BJ (cell line): ENCODE data around the gene ZSWIM4. TPM values are rescaled to one million over a fixed set of nuclear protein-coding genes. Genes with fewer than 3 reads are reported as not detected.

Experiments
- CTCF ChIA-PET: fragments of 350-600 bp; formaldehyde crosslinking; extraction: SDS; loops from one replicate; lab custom pipeline; 2021; ENCODE audit warnings: antibody characterized with exemption, inconsistent platforms; lab: Yijun Ruan, JAX
- POLR2A ChIA-PET: fragments of 300-600 bp; sonication (Branson Sonifier 250); formaldehyde crosslinking; extraction: SDS; loops from one replicate; lab custom pipeline; 2021; ENCODE audit warnings: antibody characterized with exemption; lab: Charles Lee
- DNase-seq: peaks from one replicate; pipeline ENCODE4 v3.0.0-alpha.2; 2011; ENCODE audit warnings: low read depth
- H3K27me3 ChIP-seq: 2 replicates; pipeline ENCODE4 v1.6.0; 2011; ENCODE audit warnings: low read length; ENCODE audit not compliant: control insufficient read depth, insufficient read depth
- H3K36me3 ChIP-seq: 2 replicates; pipeline ENCODE4 v1.5.1; 2011; ENCODE audit warnings: low read length; ENCODE audit not compliant: control insufficient read depth, insufficient read depth
- H3K4me3 ChIP-seq: 2 replicates; pipeline ENCODE4 v1.5.1; 2011; ENCODE audit warnings: low read depth, mild to moderate bottlenecking, control low read depth, low read length
- polyA plus RNA-seq: library from polyadenylated mRNA; depleted of rRNA; stranded (reverse); fragments of >200 nt; gene quantifications from 2 replicates; pipeline ENCODE4 v1.2.3, GENCODE V29; 2011
- TF ChIP-seq, protein P1 (sequence below): IDR thresholded peaks from 2 replicates; pipeline ENCODE4 v1.5.1; 2011; ENCODE audit warnings: low read depth, mild to moderate bottlenecking, control low read depth, inconsistent platforms, low read length, moderate library complexity; ENCODE audit not compliant: insufficient read depth

ZSWIM4 gene
- polyA plus RNA-seq, 1 experiment: 5.7 TPM

DNA sequence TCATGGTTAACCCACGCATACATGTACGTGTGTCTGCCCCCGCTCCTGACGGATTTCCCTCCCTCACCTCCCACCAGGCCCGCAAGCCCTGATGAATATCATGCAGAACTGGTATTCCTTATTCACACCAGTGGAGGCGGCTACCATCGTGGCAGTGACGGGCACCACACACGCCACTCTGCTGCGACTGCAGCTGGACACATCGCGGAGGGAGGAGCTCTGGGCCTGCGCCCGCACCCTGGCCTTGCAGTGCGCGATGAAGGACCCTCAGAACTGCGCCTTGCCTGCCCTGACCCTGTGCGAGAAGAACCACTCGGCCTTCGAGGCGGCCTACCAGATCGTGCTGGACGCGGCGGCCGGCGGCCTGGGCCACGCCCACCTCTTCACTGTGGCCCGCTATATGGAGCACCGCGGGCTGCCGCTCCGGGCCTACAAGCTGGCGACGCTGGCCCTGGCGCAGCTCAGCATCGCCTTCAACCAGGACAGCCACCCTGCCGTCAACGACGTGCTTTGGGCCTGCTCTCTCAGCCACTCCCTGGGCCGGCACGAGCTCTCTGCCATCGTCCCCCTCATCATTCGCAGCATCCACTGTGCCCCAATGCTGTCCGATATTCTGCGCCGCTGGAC is 35.0 kb downstream of the ZSWIM4 start:
- TF ChIP-seq, protein P1, sequence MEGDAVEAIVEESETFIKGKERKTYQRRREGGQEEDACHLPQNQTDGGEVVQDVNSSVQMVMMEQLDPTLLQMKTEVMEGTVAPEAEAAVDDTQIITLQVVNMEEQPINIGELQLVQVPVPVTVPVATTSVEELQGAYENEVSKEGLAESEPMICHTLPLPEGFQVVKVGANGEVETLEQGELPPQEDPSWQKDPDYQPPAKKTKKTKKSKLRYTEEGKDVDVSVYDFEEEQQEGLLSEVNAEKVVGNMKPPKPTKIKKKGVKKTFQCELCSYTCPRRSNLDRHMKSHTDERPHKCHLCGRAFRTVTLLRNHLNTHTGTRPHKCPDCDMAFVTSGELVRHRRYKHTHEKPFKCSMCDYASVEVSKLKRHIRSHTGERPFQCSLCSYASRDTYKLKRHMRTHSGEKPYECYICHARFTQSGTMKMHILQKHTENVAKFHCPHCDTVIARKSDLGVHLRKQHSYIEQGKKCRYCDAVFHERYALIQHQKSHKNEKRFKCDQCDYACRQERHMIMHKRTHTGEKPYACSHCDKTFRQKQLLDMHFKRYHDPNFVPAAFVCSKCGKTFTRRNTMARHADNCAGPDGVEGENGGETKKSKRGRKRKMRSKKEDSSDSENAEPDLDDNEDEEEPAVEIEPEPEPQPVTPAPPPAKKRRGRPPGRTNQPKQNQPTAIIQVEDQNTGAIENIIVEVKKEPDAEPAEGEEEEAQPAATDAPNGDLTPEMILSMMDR: no peak
- Histone ChIP-seq H3K27me3 (no peaks in the 10 kb centered on the region), H3K36me3 (peaks cover 37% of the 10 kb centered on the region), H3K4me3 (no peak overlapping the region)
- ChIA-PET POLR2A (no interaction called here), CTCF (interaction anchor here (1.7 kb wide), 1 partner anchor 32 kb away, joined by 11 read pairs; no protein-coding TSS in a partner anchor)
- no peak for DNase-seq

DNA sequence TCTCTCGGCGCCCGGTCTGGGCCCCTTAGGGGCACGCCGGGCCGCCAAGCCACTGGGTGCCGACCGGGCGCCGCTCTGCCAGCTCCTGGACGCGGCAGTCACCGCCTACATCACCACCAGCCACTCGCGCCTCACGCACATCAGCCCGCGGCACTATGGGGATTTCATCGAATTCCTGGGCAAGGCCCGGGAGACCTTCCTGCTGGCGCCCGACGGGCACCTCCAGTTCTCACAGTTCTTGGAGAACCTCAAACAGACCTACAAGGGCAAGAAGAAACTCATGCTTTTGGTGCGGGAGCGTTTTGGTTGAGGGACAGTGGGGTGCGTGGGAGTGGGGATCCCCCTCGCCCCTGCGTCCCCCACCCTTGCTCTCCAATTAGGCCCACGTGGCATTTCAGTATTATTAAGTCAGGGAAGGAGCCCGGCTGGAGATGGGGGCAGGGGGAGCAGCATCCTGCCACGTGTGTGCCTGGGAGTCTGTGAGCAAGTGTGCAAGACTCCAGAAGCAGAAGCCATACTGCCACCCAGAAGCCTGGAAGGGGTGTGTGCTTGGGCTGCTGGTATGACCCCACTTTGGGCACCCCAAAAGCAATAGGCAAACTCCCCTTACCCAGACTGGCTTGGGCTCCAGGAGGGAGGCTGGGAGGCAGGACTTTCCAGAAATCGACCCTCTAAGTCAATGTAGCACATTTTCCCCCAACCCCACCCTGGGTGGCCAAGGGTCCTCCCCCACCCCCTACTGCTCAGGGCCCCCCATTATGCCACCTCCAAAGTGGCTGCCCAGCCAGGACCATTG is 35.7 kb downstream of the ZSWIM4 start:
- TF ChIP-seq, protein P1: no peak
- H3K4me3 ChIP-seq: no peak overlapping the region
- no peak for DNase-seq
- H3K27me3 ChIP-seq: no peaks in the 10 kb centered on the region
- peaks cover 36% of the 10 kb centered on the region for H3K36me3 ChIP-seq
- POLR2A ChIA-PET: no interaction called here
- CTCF ChIA-PET: no interaction called here

DNA sequence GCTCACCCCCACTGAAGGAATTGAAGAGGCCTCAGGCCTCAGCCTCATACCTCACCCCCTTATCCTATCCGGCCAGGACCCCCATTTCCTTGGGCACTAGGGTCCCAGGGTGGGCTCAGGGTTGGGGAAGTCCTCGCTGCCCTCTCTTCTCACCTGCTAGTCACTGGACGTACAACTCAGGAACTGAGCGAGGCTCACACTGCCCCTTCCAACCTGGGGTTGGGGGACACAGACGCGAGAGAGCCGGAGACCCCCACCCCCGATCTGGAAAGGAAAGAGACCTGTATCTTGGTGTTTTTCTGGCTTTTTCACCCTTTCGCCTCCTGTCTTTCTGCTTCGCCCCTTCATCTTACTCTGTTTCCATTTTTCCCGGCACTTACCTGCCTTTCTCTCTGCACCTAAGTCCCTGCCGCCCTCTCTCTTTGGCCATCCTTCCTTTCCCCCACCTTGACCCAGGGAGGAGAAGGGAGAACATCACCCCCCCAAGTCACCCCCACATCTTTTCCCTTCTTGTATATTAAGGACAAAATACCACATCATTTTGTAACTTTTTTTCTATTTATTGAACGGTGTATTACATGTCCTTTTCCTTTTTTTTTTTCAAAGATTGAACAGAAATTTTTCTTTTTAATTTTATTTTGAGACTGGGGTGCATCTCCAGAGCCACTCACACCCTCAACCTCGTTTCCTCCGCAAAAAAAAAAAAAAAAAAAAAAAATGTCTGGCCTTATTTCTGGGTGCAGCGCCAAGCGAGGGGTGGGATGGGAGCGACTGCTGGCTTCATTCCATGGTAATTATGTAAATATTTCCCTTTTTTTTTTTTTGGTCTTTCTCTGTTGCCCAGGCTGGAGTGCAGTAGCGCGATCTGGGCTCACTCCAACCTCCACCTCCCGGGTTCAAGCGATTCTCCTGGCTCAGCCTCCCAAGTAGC is 36.6 kb downstream of the ZSWIM4 start:
- H3K36me3 ChIP-seq: peaks cover 41% of the 10 kb centered on the region
- TF ChIP-seq, protein P1: no peak
- H3K27me3 ChIP-seq: no peaks in the 10 kb centered on the region
- POLR2A ChIA-PET: interaction anchor here (1.0 kb wide), 1 partner anchor 34 kb away, joined by 4 read pairs; no protein-coding TSS in a partner anchor
- no peak overlapping the region for H3K4me3 ChIP-seq
- no peak for DNase-seq
- CTCF ChIA-PET: interaction anchor here (1.0 to 1.1 kb wide), 2 partner anchors 30 to 50 kb away, joined by 3 to 5 read pairs; no protein-coding TSS in a partner anchor

DNA sequence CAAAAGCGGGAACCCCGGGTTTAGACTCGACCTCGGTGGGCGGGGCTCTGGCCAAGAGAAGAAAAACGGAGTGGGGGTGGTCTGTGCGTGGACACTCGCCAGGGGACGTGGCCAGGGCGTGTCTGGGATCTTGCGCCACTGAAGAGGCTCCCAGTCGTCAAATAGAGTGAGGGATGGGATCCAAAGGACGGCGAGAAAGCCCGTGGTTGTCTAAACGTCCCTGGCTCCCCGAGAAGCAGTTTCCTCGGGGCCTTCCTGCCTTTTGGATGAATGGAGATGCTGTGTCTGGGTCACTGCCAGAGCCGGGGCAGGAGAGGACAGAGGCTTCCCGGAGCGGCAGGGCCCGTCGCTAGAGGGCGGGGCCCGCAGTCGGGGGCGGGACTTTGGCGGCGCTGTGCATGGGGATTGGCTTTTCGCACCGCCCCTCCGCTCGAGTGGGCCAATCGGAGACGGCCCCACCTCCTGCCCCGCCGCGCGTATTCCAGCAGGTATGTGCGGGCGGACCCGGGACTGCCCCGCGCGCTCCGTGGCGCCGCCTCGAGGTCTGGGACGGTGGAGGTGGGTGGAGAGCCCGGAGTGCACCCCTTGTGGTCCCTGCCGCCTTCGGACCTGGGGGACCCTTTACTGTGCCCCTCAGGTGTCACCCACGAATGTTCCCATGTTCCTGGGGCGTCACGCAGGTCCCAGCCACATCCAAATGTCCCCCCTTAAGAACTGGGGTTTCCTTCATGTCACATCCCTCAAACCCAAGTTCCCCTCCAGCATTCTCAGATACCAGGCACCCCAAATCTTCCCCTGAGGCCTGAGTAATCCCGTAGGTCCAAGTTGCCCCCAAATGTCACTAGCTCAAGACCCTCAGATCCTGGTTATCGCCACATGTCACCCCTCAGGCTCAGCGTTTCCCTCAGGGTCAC is 38.3 kb downstream of the ZSWIM4 start:
- no peak overlapping the region for H3K4me3 ChIP-seq
- CTCF ChIA-PET: interaction anchor here (0.8 to 7.3 kb wide), 4 partner anchors 10 to 37 kb away, joined by 3 to 64 read pairs (median 5); no protein-coding TSS in a partner anchor
- TF ChIP-seq, protein P1: peak; percentile 66

More for the DNA sequence above, 38.3 kb downstream of the ZSWIM4 start:
- no peak for DNase-seq
- POLR2A ChIA-PET: interaction anchor here (0.5 to 1.0 kb wide), 2 partner anchors 28 to 36 kb away, joined by 3 to 4 read pairs; no protein-coding TSS in a partner anchor
- Histone ChIP-seq H3K36me3 (peaks cover 34% of the 10 kb centered on the region), H3K27me3 (no peaks in the 10 kb centered on the region)
